ENCODE data around the gene CACNA2D3.

DNA sequence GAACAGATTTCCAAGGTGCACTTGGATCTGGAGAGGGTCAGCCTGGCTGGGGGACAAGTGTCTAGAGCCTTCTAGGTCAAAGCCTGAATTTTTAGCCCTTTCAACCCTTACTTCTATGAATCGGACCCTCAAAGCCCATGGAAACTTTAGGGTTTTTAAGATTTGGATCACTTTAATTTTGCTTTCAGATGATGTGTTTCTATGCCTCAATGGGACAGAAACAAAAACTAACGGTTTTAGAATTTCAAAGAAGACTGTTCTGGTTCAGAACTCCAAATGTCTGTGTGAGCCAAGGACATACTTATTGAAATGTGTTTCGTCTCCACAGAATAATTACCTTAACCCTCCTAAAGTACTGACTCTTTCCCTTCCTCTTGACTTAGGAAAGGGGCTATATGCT, 538.8 kb downstream of the CACNA2D3 start:
- TF ChIP-seq RCOR1 (IDR thresholded peaks at IDR 0.05; ENCODE audit: low read depth, low read length) (no peak), CHD2 (IDR thresholded peaks at IDR 0.05; ENCODE audit: low read length, partially characterized antibody) (no peak), POLR2A (IDR thresholded peaks at IDR 0.05; ENCODE audit: low read length) (no peak), MAZ (IDR thresholded peaks at IDR 0.05; ENCODE audit: borderline replicate concordance, low read depth, low read length) (no peak), RAD21 (conservative IDR thresholded peaks at IDR 0.05 in 1 of 2, IDR thresholded peaks at IDR 0.05 in 1 of 2) (no peak), BHLHE40 (IDR thresholded peaks at IDR 0.05; ENCODE audit: low read depth, low read length) (no peak), PHF8 (IDR thresholded peaks at IDR 0.05; ENCODE audit: borderline replicate concordance, low read depth) (no peak)
- TF ChIP-seq, protein P1, sequence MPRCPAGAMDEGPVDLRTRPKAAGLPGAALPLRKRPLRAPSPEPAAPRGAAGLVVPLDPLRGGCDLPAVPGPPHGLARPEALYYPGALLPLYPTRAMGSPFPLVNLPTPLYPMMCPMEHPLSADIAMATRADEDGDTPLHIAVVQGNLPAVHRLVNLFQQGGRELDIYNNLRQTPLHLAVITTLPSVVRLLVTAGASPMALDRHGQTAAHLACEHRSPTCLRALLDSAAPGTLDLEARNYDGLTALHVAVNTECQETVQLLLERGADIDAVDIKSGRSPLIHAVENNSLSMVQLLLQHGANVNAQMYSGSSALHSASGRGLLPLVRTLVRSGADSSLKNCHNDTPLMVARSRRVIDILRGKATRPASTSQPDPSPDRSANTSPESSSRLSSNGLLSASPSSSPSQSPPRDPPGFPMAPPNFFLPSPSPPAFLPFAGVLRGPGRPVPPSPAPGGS (IDR thresholded peaks at IDR 0.05), result no peak
- TF ChIP-seq, protein P2, sequence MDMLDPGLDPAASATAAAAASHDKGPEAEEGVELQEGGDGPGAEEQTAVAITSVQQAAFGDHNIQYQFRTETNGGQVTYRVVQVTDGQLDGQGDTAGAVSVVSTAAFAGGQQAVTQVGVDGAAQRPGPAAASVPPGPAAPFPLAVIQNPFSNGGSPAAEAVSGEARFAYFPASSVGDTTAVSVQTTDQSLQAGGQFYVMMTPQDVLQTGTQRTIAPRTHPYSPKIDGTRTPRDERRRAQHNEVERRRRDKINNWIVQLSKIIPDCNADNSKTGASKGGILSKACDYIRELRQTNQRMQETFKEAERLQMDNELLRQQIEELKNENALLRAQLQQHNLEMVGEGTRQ (IDR thresholded peaks at IDR 0.05), result no peak
- TF ChIP-seq, protein P3, sequence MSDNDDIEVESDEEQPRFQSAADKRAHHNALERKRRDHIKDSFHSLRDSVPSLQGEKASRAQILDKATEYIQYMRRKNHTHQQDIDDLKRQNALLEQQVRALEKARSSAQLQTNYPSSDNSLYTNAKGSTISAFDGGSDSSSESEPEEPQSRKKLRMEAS (IDR thresholded peaks at IDR 0.05), result no peak
- TF ChIP-seq, protein P4, sequence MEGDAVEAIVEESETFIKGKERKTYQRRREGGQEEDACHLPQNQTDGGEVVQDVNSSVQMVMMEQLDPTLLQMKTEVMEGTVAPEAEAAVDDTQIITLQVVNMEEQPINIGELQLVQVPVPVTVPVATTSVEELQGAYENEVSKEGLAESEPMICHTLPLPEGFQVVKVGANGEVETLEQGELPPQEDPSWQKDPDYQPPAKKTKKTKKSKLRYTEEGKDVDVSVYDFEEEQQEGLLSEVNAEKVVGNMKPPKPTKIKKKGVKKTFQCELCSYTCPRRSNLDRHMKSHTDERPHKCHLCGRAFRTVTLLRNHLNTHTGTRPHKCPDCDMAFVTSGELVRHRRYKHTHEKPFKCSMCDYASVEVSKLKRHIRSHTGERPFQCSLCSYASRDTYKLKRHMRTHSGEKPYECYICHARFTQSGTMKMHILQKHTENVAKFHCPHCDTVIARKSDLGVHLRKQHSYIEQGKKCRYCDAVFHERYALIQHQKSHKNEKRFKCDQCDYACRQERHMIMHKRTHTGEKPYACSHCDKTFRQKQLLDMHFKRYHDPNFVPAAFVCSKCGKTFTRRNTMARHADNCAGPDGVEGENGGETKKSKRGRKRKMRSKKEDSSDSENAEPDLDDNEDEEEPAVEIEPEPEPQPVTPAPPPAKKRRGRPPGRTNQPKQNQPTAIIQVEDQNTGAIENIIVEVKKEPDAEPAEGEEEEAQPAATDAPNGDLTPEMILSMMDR (IDR thresholded peaks at IDR 0.05), result no peak
- TF ChIP-seq, protein P5, sequence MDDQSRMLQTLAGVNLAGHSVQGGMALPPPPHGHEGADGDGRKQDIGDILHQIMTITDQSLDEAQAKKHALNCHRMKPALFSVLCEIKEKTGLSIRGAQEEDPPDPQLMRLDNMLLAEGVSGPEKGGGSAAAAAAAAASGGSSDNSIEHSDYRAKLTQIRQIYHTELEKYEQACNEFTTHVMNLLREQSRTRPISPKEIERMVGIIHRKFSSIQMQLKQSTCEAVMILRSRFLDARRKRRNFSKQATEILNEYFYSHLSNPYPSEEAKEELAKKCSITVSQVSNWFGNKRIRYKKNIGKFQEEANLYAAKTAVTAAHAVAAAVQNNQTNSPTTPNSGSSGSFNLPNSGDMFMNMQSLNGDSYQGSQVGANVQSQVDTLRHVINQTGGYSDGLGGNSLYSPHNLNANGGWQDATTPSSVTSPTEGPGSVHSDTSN (IDR thresholded peaks at IDR 0.05), result no peak

Data from A549 (cell line).